Measurements from ENCODE around the gene ECHDC1.

DNA sequence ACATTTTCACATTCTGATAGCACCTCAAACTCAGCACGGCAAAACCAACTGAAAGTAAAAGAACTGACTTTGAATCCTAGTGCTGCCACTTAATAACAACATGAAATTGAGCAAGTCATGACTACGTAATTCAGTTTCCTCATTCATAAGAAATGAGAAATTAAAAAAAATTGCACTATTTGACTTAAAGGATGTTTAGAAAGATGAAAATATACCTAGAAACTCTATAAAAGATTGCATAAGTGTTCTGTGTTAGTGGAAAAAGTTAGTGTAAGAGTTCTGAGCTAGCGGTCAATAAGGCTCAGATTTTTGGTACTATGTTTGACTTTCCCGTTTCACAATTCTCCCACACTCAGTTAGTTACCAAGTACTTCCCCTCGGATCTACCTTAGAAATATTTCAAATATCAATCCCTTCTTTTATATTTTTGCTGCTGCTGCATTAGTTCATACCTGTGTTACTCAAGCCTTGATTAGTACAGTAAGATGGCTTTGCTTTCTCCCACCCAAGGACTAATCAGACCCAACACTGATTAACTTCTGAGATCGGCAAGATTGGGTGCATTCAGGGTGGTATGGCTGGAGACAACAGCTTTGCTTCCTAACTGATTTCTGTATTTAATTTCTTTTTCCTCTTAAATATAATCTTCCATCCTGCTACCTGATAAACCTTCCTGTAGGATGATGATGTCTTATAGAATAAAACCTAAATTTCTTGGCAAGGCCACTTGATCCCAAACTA, 25.9 kb downstream of the ECHDC1 start:
- TF ChIP-seq, protein P1, sequence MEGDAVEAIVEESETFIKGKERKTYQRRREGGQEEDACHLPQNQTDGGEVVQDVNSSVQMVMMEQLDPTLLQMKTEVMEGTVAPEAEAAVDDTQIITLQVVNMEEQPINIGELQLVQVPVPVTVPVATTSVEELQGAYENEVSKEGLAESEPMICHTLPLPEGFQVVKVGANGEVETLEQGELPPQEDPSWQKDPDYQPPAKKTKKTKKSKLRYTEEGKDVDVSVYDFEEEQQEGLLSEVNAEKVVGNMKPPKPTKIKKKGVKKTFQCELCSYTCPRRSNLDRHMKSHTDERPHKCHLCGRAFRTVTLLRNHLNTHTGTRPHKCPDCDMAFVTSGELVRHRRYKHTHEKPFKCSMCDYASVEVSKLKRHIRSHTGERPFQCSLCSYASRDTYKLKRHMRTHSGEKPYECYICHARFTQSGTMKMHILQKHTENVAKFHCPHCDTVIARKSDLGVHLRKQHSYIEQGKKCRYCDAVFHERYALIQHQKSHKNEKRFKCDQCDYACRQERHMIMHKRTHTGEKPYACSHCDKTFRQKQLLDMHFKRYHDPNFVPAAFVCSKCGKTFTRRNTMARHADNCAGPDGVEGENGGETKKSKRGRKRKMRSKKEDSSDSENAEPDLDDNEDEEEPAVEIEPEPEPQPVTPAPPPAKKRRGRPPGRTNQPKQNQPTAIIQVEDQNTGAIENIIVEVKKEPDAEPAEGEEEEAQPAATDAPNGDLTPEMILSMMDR (IDR thresholded peaks at IDR 0.05), result no peak
- no peak for TF ChIP-seq POLR2A (IDR thresholded peaks at IDR 0.05)
